ENCODE data around the gene SLC22A13.
"Not testable (repeated sequence)": the region's sequence is repeated elsewhere in the genome, so short reads cannot be mapped to it uniquely, and the experiment has no call there.

The SLC22A13 gene, protein sequence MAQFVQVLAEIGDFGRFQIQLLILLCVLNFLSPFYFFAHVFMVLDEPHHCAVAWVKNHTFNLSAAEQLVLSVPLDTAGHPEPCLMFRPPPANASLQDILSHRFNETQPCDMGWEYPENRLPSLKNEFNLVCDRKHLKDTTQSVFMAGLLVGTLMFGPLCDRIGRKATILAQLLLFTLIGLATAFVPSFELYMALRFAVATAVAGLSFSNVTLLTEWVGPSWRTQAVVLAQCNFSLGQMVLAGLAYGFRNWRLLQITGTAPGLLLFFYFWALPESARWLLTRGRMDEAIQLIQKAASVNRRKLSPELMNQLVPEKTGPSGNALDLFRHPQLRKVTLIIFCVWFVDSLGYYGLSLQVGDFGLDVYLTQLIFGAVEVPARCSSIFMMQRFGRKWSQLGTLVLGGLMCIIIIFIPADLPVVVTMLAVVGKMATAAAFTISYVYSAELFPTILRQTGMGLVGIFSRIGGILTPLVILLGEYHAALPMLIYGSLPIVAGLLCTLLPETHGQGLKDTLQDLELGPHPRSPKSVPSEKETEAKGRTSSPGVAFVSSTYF

DNA sequence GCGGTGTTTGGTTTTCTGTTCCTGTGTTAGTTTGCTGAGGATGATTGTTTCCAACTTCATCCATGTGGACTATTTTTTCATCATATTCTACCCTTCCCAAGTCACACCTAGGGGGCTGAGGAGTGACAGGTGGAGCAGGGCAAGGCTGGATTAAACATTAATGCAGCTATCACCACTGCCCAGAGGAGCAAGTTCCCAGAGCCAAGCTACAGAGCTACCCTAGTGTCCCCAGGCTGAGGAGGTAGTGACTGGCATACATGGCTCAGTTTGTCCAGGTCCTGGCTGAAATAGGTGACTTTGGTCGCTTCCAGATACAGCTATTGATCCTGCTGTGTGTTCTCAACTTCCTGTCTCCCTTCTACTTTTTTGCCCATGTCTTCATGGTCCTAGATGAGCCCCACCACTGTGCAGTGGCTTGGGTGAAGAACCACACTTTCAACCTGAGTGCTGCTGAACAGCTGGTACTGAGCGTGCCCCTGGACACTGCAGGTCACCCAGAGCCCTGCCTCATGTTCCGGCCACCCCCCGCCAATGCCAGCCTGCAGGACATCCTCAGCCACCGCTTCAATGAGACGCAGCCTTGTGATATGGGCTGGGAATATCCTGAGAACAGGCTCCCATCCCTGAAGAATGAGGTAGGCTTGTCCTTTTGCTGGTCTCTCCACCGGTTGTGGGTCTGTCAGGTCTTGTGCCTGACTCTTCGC, at the start of gene SLC22A13:
Gene SLC22A13, plus strand, starts transcription at position 209 of the 704 bp plus-strand sequence. Its CDS starts 49 bp downstream, at position 258.
- DNase-seq (ENCODE audit: low spot score) = no peak

DNA sequence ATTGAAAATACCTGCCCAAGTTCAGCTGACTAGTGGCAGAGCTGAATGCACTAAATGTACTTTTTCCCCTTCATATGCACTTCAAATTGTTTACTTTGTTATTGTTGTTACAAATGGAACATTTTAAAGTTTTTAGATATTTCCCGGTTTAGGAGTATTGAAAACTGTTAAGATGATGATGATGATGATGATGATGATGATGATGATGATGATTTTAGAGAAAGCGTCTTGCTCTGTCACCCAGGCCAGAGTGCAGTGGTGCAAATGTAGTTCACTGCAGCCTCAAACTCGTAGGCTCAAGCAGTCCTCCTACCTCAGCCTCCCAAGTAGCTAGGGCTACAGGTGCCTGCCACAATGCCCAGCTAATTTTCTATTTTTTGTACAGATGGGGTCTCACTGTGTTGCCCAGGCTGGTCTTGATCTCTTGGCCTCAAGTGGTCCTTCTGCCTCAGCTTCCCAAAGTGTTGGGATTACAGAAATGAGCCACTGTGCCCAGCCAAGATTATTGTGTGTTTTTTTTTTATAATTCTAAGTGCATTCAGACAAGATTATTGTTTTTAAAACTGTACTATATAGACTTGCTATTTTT, 45.9 kb upstream of the SLC22A13 start:
- no peak for DNase-seq (ENCODE audit: low spot score)

DNA sequence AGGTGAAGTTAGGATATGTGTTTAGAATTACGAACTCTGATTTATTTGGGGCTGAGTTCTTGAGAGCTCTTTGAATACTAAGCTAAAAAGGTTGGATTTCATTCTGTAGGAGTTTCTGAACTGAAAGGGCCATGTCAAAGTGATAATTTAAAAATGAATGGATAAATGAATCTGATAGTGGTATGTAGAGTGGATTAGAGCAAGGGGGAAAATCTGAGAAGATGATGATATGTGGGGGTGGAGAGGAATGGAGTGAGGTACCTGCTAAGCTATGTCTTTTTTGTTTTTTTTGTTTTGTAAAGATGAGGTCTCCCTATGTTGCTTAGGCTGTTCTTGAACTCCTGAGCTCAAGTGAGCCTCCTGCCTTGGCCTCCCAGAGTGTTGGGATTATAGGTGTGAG, 44.6 kb upstream of the SLC22A13 start:
- no peak for DNase-seq (ENCODE audit: low spot score)

DNA sequence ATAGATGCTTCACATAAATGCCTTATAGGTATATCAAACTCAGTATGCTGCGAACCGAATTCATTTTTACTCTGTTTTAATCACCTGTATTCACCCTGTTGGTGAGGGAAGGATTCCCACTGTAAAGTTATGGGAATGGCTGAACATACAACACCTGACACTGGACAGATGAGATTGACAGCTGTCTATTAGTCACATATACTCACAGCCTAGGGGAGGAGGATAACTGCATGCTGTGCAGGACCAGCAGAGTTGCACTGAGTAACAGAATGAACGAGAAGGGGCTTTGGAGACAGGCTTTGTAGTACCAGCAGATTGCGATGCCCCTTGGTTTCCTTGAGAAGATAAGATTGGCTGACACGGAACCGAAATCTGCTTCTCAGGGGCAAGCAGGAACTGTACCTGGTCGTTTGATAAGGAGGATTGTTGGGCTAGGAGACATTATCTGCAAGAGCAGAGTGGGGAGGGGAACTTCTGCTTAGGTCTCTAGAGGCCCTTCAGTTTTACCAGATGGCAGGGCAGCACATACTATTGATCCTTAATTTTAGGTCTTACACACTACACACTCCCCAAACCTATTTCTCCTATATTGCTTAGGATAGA, 43.5 kb upstream of the SLC22A13 start:
- DNase-seq (ENCODE audit: low spot score) = no peak

DNA sequence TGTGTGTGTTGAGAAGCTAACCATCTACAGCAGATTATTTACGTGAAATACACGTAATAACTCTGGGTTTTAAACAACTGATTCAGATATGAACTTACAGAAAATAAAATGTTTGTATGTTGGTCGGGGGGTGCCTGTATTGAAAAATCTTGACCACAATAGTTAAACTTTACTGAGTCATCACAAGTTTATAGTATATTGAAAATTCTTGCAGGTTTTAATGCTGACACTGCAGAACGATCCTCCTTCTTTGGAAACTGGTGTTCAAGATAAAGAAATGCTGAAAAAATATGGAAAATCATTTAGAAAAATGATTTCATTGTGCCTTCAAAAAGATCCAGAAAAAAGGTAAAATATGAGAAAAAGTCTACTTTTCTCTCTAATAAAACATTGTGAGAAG, 41.3 kb upstream of the SLC22A13 start:
- no peak for DNase-seq (ENCODE audit: low spot score)

DNA sequence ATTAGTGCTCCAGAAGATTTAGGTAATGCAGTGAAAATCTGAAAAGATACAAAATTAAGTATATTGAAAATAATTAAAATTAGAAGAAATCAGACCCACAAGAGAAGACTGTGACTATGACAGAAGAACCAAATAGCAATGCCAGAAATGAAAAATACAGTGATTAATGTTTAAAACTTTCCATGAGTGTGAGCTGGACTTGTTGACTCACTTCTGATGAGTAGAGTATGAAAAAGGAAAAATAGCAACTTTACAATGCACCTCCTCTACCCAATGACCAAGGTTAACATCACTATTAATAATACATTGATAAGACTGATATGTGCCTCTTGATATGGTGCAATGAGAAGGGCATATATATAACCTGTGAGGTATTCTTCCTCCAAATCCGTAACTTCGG, 39.3 kb upstream of the SLC22A13 start:
- DNase-seq (ENCODE audit: low spot score) = no peak

DNA sequence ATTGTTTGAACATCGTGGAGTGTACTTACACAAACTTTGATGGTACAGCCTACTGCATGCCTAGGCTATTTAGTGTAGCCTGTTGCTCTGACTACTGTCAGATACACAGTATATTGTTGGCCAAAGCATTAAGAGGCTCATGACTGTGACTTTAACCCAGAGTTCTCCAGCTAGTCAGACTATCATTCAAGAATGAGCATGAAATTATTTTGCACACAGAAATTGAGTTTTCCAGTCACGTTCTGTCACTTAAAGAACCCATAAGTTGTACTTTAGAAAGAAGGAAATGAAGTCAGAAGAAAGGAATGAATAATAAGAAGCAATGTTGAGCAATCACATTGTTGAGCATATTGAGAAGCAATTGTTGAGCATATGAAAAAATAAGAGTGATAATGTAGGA, 37.6 kb upstream of the SLC22A13 start:
- no peak for DNase-seq (ENCODE audit: low spot score)

DNA sequence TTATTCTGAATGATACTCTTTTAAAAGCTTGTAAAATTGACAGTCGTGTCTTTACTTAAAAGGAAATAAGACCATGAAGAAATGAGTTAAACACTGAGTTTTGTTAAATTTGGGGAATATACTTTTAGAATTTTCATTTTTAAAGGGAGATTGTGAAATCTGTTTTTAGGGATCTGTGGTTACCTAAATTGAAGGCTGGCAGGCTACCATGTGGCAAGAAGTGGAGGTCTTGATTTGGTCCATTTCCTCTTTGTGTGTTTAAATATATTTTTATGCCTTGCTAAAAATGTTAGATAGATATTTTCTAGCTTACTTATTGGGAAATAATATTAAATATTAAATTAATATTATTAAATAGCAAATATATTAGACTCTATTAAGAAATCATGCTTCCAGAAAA, 36.6 kb upstream of the SLC22A13 start:
- no peak for DNase-seq (ENCODE audit: low spot score)

DNA sequence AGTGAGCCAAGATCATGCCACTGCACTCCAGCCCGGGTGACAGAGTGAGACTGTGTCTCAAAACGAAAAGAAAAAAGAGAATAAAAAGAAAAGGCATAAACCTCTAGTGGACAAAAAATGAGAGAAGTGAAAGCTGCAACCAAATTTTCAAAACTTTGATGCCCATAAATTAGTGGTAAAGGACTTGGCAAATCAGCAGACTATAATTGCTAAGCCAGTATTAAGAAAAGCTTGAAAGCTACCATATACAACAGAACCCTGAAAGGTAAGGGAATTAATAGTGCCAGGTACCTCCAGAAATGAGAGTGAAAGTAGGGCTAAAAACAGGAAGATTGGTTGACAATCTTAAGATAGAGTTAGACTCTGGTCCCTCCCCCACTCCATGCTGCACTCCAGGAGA, 32.9 kb upstream of the SLC22A13 start:
- no peak for DNase-seq (ENCODE audit: low spot score)

DNA sequence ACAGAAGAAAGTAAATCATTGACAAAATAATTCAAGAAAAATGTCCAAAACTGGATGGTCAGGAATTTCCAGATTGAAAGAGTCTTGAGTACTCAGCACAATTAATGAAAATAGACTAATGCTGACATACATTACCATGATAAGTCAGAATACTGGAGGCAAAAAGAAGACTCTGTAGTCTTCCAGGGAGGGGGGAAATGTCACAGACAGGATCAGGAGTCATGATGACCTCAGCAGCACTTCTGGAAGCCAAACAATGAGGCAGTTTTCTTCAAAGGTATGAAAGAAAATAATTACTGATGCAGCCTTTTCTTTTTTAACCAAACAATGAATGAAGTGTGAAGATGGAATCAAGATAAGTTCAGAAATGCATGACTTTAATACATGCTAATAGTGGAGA, 30.1 kb upstream of the SLC22A13 start:
- DNase-seq (ENCODE audit: low spot score) = no peak

DNA sequence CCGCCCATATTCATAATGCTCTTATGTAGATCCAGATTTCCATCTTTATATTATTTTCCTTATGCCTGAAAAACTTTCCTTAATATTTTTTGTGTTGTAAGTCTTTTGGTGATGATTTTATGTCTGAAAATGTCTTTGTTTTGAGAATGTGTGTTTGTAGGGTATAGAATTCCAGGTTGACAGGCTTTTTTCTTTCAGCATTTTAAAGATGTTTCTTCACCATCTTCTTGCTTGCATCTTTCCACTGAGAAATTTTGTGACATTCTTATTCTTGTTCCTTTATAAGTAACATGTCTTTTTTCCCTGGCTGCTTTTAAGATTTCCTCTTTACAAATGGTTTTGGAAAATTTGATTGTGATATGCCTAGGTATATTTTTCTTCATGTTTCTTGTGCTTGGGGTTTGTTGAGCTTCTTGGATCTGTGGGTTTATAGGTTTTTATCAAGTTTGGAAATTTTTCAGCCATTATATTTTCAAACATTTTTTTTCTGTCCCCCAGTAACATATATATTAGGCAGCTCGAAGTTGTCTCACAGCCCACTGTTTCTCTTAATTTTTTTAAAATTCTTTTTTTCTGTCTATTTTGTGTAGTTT, 27.1 kb upstream of the SLC22A13 start:
- DNase-seq (ENCODE audit: low spot score) = no peak

DNA sequence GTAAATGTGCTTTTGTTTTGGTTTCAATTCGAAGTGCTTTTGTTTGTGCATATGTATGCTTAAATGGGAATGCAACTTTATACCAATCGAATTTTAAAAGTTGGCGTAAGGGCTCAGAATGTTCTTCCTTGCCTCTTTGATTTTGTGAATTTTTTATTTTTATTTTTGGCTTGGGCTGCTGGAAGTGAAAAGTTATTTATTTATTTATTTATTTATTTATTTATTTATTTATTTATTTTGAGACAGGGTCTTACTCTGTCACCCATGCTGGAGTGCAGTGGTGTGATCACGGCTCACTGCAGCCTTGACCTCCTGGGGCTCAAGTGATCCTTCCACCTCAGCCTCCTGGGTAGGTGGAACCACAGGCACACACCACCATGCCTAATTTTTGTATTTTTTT, 22.8 kb upstream of the SLC22A13 start:
- not testable (repeated sequence) for DNase-seq (ENCODE audit: low spot score)

DNA sequence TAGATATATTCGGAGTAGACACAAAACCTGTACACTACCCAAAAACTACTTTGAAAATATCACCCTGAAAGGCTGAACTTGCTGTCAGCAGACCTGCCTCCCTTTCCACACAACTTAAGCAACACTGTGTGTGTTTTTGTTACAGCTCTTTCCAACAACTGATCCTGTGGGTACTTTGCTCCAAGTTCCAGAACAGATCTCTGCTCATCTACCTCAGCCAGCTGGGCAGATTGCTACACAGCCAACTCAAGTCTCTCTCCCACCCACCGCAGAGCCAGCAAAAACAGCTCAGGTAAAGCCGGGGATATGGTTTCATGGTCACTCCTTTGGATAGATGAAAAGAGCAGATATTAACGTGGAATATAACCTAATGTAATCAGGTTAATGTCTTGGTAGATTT, 19.7 kb upstream of the SLC22A13 start:
- DNase-seq (ENCODE audit: low spot score) = no peak

DNA sequence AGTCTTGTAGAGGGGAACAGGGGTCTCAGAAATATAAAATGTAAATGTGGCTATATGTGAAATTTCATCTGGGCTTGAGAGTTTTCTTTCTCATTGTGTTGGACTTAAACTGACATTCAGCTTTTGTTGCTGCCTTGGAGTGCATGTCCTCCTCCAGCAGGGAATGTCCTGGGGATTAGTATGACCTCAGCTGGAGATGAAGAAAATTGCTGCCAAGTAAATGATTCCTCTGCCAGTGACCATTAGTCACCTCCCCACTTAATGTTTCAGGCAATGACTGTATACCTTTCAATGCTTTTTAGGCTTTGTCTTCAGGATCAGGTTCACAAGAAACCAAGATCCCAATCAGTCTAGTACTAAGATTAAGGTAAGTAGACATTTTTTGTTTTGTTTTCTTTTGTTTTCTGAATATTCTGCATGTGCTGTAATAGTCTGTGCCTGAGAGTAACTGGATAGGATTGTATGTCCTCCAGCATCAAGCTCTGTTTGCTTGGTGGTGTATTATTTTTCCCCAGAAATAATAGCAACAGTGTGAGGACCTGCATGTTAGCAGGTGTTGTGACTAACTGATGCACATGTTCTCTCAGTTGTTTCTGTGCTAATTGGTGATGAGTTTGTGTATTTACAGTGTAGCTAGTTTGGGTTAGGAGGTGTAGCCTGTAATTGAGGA, 18.1 kb upstream of the SLC22A13 start:
- no peak for DNase-seq (ENCODE audit: low spot score)

DNA sequence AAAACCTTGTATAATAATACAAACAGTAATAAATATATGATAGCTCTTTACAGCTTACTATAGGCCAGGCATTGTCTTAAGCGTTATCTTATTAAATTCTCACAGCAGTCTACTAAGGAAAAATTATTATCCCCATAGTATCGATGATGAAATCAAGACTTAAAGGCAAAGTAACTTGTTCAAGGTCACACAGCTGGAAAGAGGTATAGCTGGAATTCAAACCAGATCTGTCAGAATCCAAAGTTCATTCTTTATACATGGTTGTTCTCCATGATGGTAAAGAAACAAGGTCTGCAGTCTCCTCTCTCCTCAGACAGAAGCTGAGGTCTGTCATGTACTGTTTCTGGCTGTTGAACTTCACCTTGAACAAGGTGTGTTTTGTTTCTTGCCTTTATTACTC, 15.4 kb upstream of the SLC22A13 start:
- DNase-seq (ENCODE audit: low spot score) = no peak

DNA sequence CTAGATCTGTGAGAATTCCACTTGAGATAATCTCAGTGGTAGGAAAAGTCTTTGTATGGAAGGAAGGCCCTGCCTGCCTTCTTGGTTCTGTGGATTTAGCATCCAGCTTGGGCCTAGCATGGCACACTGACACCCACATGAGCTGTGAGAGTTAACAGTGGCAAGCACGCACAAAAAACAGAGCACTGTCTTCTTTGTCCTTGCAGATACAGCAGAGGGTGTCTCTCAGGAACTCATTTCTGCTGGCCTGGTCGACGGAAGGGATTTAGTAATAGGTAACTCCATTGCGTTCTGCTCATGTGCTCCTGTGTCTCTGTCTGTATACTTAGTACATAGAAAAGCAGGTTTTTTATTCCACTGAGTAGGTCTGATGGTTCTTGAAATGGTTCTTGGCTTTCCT, 14.4 kb upstream of the SLC22A13 start:
- DNase-seq (ENCODE audit: low spot score) = no peak

DNA sequence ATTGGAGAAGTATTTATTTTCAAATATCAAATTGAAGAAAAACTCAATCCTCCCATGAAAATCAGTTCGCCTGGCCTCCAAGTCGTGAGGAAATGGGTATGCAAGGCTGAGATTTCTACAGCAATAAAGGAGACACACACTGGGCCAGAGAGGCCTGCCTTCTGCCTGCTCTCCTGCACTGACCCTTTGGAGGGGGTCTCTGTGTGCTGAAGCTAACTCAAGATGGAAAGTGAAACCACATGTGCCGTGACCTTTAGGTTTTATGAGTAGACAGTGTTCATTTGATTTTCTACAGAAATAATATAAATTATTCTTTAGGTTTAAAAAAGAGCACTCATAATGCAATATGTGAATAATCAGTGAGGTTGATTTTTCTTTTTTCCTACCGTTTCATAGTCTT, 11.9 kb upstream of the SLC22A13 start:
- DNase-seq (ENCODE audit: low spot score) = no peak

DNA sequence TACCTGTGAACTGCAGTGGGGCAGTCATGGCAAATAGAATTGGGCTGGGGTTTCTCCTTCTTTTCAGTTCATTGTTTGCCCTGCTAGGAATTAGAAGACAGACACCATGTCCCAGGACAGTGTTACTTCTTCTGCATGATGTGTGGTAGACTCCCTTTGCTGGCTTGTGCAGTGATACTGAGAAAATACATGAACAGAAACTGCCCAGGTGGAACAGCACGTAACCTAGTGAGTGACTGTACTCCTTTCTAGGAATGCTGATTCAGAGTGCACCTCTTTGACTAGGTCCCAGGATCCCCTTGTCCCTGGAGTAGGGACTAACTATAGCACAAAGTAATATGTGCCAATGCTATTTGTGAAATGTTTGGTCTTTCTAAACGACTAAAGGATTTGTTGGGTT, 10.7 kb upstream of the SLC22A13 start:
- no peak for DNase-seq (ENCODE audit: low spot score)

DNA sequence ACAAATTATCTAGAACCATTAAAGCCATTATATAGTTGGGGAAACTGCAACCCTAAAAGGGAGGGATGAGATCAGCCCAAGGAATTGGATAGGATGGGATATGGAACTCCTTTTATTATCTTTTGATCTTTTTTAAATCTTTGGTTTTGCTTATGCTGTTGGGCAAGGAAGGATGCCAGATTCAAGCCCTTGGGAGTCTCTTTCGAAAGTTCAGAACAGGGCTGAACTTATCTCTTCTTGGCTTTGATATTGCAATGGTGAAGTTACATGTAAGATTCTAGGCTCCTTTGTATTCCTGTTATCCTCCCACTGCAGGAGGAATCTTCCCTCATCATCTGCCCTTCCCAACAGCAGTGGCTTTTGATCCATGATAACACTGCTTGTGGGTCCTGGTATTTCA, 10.0 kb upstream of the SLC22A13 start:
- no peak for DNase-seq (ENCODE audit: low spot score)

DNA sequence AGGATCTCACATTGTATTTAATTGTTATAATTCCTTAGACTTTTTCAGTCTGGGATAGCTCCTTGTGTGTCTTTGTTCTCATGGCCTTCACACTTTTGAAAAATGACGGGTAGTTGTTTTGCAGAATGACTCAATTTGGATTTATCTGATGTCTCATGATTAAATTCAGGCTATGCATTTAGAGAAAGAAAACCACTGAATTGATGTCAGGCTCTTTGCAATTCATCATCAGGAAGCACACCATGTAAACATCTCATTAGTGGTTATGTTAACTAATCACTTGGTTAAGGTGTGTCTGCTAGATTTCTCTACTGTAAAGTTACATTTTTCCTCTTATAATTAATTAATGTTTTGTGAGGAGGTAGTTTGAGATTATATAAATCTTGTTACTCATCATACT, 8.0 kb upstream of the SLC22A13 start:
- peak; percentile 14 for DNase-seq (ENCODE audit: low spot score)

DNA sequence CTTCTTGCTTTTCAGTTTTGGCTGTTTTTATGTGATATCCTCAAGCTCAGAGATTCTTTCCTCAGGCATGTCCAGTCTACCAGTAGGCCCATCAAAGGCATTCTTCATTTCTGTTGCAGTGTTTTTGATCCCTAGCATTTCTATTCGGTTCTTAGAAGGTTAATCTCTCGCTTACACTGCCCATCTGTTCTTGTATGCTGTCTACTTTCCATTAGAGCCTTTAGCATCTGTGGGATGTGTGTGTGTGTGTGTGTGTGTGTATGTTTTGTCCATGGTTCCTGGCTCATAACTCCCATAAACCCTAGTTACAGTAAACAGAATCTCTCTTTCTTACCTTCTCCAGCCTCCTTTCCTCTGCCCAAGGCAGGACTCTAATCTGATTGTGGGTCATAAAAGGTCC, 5.1 kb upstream of the SLC22A13 start:
- no peak for DNase-seq (ENCODE audit: low spot score)

DNA sequence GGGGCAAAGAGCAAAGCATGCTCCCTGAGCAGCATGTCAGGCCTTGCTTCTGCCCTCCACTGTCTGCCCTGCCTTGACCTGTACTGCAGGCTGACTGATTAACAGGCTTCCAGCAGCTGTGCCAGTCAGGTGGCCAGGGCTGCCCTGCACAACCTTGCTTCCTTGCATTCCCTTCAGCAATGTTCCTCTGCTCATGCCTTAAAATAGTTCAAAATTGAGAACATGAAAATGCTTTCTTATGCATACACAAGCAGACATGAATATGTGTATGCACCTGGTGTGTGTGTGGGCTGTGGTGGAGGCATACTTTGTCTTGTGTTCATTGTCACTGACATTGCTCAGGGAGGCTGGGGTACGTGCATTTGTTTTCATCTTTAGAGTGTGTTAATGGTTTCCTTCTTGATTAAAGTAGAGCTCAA, 1.2 kb upstream of the SLC22A13 start:
- no peak for DNase-seq (ENCODE audit: low spot score)
